Loucy (cell line): ENCODE measurements around the gene ZW10.
A peak's percentile ranks its signal among the peaks of the same experiment; 100 is the strongest.

Source experiments
- H2AFZ ChIP-seq: fragments of 200-600 bp; sonication (generic); 2 replicates; pipeline ENCODE4 v1.6.0; 2016; ENCODE audit warnings: antibody characterized with exemption, mild to moderate bottlenecking, low read length, moderate library complexity
- H3F3A ChIP-seq: fragments of 200-600 bp; 2 replicates; pipeline ENCODE4 v1.6.0; 2016; ENCODE audit warnings: antibody characterized with exemption, low read depth, mild to moderate bottlenecking
- H3K27me3 ChIP-seq: fragments of 200-600 bp; sonication (generic); 2 replicates; pipeline ENCODE4 v1.6.1; 2014; ENCODE audit warnings: low read length, mild to moderate bottlenecking; ENCODE audit not compliant: insufficient read depth, poor library complexity, severe bottlenecking
- H3K36me3 ChIP-seq: fragments of 200-600 bp; sonication (generic); 2 replicates; pipeline ENCODE4 v1.6.1; 2016; ENCODE audit warnings: low read length; ENCODE audit not compliant: insufficient read depth
- H3K4me1 ChIP-seq: fragments of 200-600 bp; sonication (generic); 2 replicates; pipeline ENCODE4 v1.5.1; 2014; ENCODE audit warnings: low read length, mild to moderate bottlenecking; ENCODE audit not compliant: insufficient read depth, poor library complexity, severe bottlenecking
- H3K4me2 ChIP-seq: fragments of 200-600 bp; sonication (generic); 2 replicates; pipeline ENCODE4 v1.6.0; 2014; ENCODE audit warnings: antibody characterized with exemption, low read length, low read depth, mild to moderate bottlenecking; ENCODE audit not compliant: poor library complexity, severe bottlenecking
- H3K4me3 ChIP-seq: fragments of 200-600 bp; sonication (generic); 2 replicates; pipeline ENCODE4 v1.5.1; 2014; ENCODE audit warnings: low read length, mild to moderate bottlenecking, mixed read lengths; ENCODE audit not compliant: poor library complexity, severe bottlenecking
- H3K79me2 ChIP-seq: fragments of 200-600 bp; sonication (generic); 2 replicates; pipeline ENCODE4 v1.6.1; 2014; ENCODE audit warnings: low read length; ENCODE audit not compliant: insufficient read depth
- H3K9ac ChIP-seq: fragments of 200-600 bp; sonication (generic); 2 replicates; pipeline ENCODE4 v1.6.0; 2014; ENCODE audit warnings: mild to moderate bottlenecking, low read depth, low read length, moderate library complexity; ENCODE audit not compliant: poor library complexity, severe bottlenecking
- H3K9me2 ChIP-seq: fragments of 200-600 bp; sonication (generic); replicated peaks from 2 replicates; pipeline ENCODE4 v1.6.1; 2016; ENCODE audit warnings: low read depth, low read length, mixed read lengths
- H3K9me3 ChIP-seq: fragments of 200-600 bp; sonication (generic); 2 replicates; pipeline ENCODE4 v1.6.1; 2014; ENCODE audit warnings: mild to moderate bottlenecking, antibody characterized with exemption, low read length, low read depth; ENCODE audit not compliant: insufficient read depth
- H4K20me1 ChIP-seq: fragments of 200-600 bp; sonication (generic); 2 replicates; pipeline ENCODE4 v1.6.0; 2014; ENCODE audit warnings: antibody characterized with exemption, low read length, mild to moderate bottlenecking; ENCODE audit not compliant: insufficient read depth, poor library complexity, severe bottlenecking
- CTCF ChIP-seq: fragments of 200-600 bp; sonication (generic); conservative IDR thresholded peaks from 2 replicates; pipeline ENCODE4 v1.5.1; 2014; ENCODE audit warnings: mild to moderate bottlenecking, antibody characterized with exemption, low read length
- EZH2phosphoT487 ChIP-seq: fragments of 200-600 bp; IDR thresholded peaks from 2 replicates; pipeline ENCODE4 v1.6.1; 2018; ENCODE audit warnings: antibody characterized with exemption, mild to moderate bottlenecking, moderate library complexity, borderline replicate concordance

ZW10 gene

DNA sequence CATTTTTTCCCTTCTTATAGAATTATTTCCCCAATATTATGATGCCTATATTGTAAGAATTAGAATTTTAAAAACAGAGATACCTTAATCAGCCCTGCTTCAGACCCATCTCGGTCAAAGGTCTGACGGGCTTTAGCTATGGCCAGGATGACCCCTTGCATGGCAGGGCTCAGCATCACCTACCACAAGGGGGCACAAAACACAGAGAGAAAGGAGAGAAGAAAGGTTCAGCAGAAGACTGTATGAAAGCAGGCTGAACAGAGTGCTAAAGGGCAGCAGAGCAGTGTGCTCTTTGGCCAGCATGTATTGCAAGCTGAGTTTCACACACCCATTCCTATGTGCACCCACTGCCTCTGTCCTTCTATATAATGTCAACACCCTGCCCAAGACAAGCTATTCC is 32.9 kb upstream of the ZW10 start:
- Histone ChIP-seq H3K27me3 (no peaks in the 10 kb centered on the region), H3K36me3 (peaks cover 65% of the 10 kb centered on the region), H4K20me1 (no peaks in the 10 kb centered on the region), H3K4me2 (no peak overlapping the region), H2AFZ (no peak overlapping the region), H3K4me1 (peaks cover 11% of the 10 kb centered on the region), H3K9me2 (no peaks in the 10 kb centered on the region), H3K9ac (no peak overlapping the region), H3K79me2 (no peaks in the 10 kb centered on the region), H3K9me3 (no peaks in the 10 kb centered on the region), H3K4me3 (no peak overlapping the region), H3F3A (no peaks in the 10 kb centered on the region)
- TF ChIP-seq CTCF (peak; percentile 75), EZH2phosphoT487 (no peak)

GRCh38 chr11:113805640-113806039 is 32.1 kb upstream of the ZW10 start:
- H3K9me3 ChIP-seq = no peaks in the 10 kb centered on the region
- TF ChIP-seq EZH2phosphoT487 (no peak), CTCF (no peak)
- no peak overlapping the region for H2AFZ ChIP-seq
- H3K4me3 ChIP-seq = no peak overlapping the region
- no peaks in the 10 kb centered on the region for H3K9me2 ChIP-seq
- H3K9ac ChIP-seq = peak overlapping the region; percentile 41
- no peaks in the 10 kb centered on the region for H3F3A ChIP-seq
- H4K20me1 ChIP-seq = no peaks in the 10 kb centered on the region
- H3K4me2 ChIP-seq = peak overlapping the region; percentile 43
- H3K27me3 ChIP-seq = no peaks in the 10 kb centered on the region
- peaks cover 11% of the 10 kb centered on the region for H3K4me1 ChIP-seq
- H3K79me2 ChIP-seq = no peaks in the 10 kb centered on the region
- H3K36me3 ChIP-seq = peaks cover 66% of the 10 kb centered on the region

- Histone ChIP-seq H3K9ac (no peak overlapping the region), H3K27me3 (no peaks in the 10 kb centered on the region), H4K20me1 (no peaks in the 10 kb centered on the region), H2AFZ (no peak overlapping the region), H3K9me2 (no peaks in the 10 kb centered on the region), H3K79me2 (no peaks in the 10 kb centered on the region), H3K4me1 (peaks cover 11% of the 10 kb centered on the region), H3K4me3 (no peak overlapping the region), H3K9me3 (no peaks in the 10 kb centered on the region), H3K36me3 (peaks cover 69% of the 10 kb centered on the region; the same call in 1 of the 2 replicates), H3K4me2 (no peak overlapping the region), H3F3A (no peaks in the 10 kb centered on the region)
- TF ChIP-seq CTCF = no peak
- TF ChIP-seq EZH2phosphoT487 = no peak
Observed at GRCh38 chr11:113802621-113803020, 29.1 kb upstream of the ZW10 start.
